ENCODE results near the gene PRIM2. TPM values are rescaled to one million over a fixed set of nuclear protein-coding genes. Genes with fewer than 3 reads are reported as not detected.
A peak's percentile ranks its signal among the peaks of the same experiment; 100 is the strongest.
"Not testable (repeated sequence)": the region's sequence is repeated elsewhere in the genome, so short reads cannot be mapped to it uniquely, and the experiment has no call there.

Gene PRIM2
- total RNA-seq, 1 donor from 2014 or later, result 10.8 TPM

DNA sequence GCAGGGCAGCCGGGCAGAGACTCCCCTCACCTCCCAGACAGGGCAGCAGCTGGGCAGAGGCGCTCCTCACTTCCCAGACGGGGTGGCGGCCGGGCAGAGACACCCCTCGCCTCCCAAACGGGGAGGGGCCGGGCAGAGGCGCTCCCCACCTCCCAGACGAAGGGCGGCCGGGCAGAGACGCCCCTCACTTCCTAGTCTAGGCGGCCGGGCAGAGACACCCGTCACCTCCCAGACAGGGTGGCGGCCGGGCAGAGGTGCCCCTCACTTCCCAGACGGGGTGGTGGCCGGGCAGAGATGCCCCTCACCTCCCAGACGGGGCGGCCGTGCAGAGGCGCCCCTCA lies 6.6 kb upstream of the PRIM2 start:
- Mint-ChIP-seq H3K4me1 (ENCODE audit: low read depth) (peaks cover 46% of the 10 kb centered on the region), H3K4me3 (ENCODE audit: unreplicated experiment) (no peak overlapping the region), H3K9me3 (ENCODE audit: low read depth) (peaks cover 4% of the 10 kb centered on the region), H3K27me3 (ENCODE audit: low read depth) (no peaks in the 10 kb centered on the region), H3K27ac (ENCODE audit: unreplicated experiment) (no peak overlapping the region), H3K36me3 (ENCODE audit: low read depth) (peaks cover 4% of the 10 kb centered on the region)
- TF ChIP-seq, protein P1, sequence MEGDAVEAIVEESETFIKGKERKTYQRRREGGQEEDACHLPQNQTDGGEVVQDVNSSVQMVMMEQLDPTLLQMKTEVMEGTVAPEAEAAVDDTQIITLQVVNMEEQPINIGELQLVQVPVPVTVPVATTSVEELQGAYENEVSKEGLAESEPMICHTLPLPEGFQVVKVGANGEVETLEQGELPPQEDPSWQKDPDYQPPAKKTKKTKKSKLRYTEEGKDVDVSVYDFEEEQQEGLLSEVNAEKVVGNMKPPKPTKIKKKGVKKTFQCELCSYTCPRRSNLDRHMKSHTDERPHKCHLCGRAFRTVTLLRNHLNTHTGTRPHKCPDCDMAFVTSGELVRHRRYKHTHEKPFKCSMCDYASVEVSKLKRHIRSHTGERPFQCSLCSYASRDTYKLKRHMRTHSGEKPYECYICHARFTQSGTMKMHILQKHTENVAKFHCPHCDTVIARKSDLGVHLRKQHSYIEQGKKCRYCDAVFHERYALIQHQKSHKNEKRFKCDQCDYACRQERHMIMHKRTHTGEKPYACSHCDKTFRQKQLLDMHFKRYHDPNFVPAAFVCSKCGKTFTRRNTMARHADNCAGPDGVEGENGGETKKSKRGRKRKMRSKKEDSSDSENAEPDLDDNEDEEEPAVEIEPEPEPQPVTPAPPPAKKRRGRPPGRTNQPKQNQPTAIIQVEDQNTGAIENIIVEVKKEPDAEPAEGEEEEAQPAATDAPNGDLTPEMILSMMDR (IDR thresholded peaks at IDR 0.05), result no peak
- no peak for DNase-seq (ENCODE audit: low spot score)

DNA sequence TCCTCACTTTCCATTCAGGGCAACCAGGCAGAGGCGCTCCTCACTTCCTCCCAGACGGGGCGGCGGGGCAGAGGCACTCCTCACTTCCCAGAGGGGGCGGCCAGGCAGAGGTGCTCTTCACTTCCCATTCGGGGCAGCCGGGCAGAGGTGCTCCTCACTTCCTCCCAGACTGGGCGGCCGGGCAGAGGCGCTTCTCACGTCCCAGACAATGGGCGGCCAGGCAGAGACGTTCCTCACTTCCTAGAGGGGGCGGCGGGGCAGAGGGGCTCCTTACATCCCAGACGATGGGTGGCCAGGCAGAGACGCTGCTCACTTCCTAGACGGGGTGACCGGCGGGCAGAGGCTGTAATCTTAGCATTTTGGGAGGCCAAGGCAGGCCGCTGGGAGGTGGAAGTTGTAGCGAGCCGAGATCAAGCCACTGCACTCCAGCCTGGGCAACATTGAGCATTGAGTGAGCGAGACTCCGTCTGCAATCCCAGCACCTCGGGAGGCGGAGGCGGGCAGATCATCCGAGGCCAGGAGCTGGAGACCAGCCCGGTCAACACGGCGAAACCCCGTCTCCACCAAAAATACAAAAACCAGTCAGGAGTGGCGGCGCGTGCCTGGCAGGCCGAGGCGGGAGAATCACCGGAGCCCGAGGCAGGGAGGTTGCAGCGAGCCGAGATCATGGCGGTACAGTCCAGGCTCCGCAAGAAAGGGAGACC lies 6.0 kb upstream of the PRIM2 start:
- peaks cover 45% of the 10 kb centered on the region for H3K4me1 Mint-ChIP-seq (ENCODE audit: low read depth)
- H3K27ac Mint-ChIP-seq (ENCODE audit: unreplicated experiment); H3K9me3 Mint-ChIP-seq (ENCODE audit: low read depth); H3K4me3 Mint-ChIP-seq (ENCODE audit: unreplicated experiment); H3K27me3 Mint-ChIP-seq (ENCODE audit: low read depth); DNase-seq (ENCODE audit: low spot score); H3K36me3 Mint-ChIP-seq (ENCODE audit: low read depth): not testable (repeated sequence)

DNA sequence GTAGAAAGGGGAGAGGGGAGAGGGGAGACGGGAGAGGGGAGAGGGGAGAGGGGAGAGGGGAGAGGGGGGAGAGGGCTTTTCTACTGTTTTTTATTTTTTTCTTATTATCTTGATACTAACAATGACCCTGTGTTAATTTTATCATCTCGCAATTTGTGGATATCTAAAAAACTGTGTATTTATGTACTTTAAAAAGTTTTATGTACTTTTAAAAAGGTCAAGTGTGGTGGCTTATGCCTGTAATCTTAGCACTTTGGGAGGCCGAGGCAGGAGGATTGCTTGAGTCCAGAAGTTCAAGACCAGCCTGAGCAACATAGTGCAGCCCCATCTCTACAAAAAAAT lies 5.5 kb upstream of the PRIM2 start:
- peaks cover 4% of the 10 kb centered on the region for H3K9me3 Mint-ChIP-seq (ENCODE audit: low read depth)
- DNase-seq (ENCODE audit: low spot score), result no peak
- peaks cover 4% of the 10 kb centered on the region for H3K36me3 Mint-ChIP-seq (ENCODE audit: low read depth)
- TF ChIP-seq, protein P1 (IDR thresholded peaks at IDR 0.05), result no peak
- no peaks in the 10 kb centered on the region for H3K27me3 Mint-ChIP-seq (ENCODE audit: low read depth)
- peaks cover 45% of the 10 kb centered on the region for H3K4me1 Mint-ChIP-seq (ENCODE audit: low read depth)
- no peak overlapping the region for H3K4me3 Mint-ChIP-seq (ENCODE audit: unreplicated experiment)
- H3K27ac Mint-ChIP-seq (ENCODE audit: unreplicated experiment), result peak overlapping the region; percentile 99

DNA sequence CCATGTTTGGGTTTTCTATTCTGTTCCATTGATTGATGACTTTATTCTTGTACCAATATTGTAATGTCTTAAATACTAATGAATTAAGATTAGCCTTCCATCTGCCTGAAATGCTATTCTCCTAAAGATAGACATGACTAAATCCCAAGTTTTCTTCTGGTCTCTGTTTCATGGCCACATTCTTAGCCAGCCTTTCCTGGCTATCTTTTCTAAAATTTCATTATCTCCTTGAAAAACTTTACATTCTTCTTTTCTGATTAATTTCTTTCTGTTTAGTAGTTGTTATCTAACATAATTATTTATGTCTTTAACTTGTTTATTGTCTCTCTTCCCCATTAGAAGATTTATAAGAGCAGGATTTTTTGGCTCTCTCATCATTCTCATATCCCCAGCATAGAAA lies 4.4 kb upstream of the PRIM2 start:
- no peak for DNase-seq (ENCODE audit: low spot score)
- TF ChIP-seq, protein P1 (IDR thresholded peaks at IDR 0.05), result no peak
- Mint-ChIP-seq H3K27me3 (ENCODE audit: low read depth) (no peaks in the 10 kb centered on the region), H3K27ac (ENCODE audit: unreplicated experiment) (peak overlapping the region; percentile 99), H3K4me1 (ENCODE audit: low read depth) (peaks cover 48% of the 10 kb centered on the region), H3K36me3 (ENCODE audit: low read depth) (peaks cover 4% of the 10 kb centered on the region), H3K4me3 (ENCODE audit: unreplicated experiment) (peak overlapping the region; percentile 40), H3K9me3 (ENCODE audit: low read depth) (peaks cover 4% of the 10 kb centered on the region)

DNA sequence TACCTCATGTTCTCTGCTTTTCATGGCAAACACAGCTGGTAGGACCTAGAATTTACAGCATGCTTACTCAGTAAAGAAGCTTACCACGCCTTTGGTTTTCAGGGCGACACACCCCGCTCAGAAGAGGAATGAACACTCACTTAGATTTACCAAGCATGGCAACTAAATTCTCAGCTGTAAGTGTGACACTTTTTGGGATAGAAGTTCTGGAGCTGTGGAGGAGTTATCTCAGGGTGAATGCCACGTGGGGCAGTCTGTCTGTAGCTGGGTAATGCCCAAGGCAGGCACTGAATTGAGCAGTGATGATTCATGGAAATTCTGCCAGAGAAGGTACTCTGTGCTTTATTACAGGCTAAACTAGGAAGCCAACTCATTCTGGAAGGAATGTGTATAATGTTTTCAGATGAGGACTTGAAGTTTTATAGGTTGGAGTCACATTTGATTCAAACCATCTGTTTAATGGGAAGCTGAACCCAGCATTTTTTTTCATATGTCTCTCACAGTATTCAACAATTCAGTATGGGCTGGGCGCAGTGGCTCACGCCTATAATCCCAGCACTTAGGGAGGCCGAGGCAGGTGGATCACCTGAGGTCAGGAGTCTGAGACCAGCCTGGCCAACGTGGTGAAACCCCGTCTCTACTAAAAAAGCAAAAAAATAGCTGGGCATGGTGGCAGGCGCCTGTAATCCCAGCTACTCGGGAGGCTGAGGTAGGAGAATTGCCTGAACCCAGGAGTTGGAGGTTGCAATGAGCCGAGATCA lies 3.5 kb upstream of the PRIM2 start:
- TF ChIP-seq, protein P1 (IDR thresholded peaks at IDR 0.05), result peak; percentile 61
- DNase-seq (ENCODE audit: low spot score), result no peak
- peaks cover 4% of the 10 kb centered on the region for H3K9me3 Mint-ChIP-seq (ENCODE audit: low read depth)
- H3K27ac Mint-ChIP-seq (ENCODE audit: unreplicated experiment), result peak overlapping the region; percentile 99
- H3K4me3 Mint-ChIP-seq (ENCODE audit: unreplicated experiment), result peak overlapping the region; percentile 56
- peaks cover 4% of the 10 kb centered on the region for H3K36me3 Mint-ChIP-seq (ENCODE audit: low read depth)
- H3K27me3 Mint-ChIP-seq (ENCODE audit: low read depth), result no peaks in the 10 kb centered on the region
- H3K4me1 Mint-ChIP-seq (ENCODE audit: low read depth), result peaks cover 55% of the 10 kb centered on the region
